Prostate gland (tissue), 2 donors: ENCODE results near the gene DOK3.

ENCODE experiments used
- CTCF ChIP-seq, 4 experiments: fragments of 200-600 bp in 2 of 4; fragments of 450-650 bp in 2 of 4; sonication (generic) in 2 of 4; IDR thresholded peaks; 1 replicate in 3 of 4; 2 replicates in 1 of 4; pipeline ENCODE4 v1.5.1; 2016 to 2019; ENCODE audit warnings: antibody characterized with exemption in 4 of 4, mild to moderate bottlenecking in 2 of 4, moderate library complexity in 2 of 4
- POLR2AphosphoS5 ChIP-seq: sonication (generic); formaldehyde crosslinking; IDR thresholded peaks from one replicate; pipeline ENCODE4 v1.6.1; 2017; ENCODE audit warnings: antibody characterized with exemption

- TF ChIP-seq CTCF (IDR thresholded peaks at IDR 0.05) (no peak), POLR2AphosphoS5 (no peak)
These were observed 29.8 kb upstream of the DOK3 start for GRCh38 chr5:177539411-177539810.
